B cell (primary cell): Measurements from ENCODE around the gene HOXB6.

Experiments used
- EZH2 ChIP-seq: IDR thresholded peaks from 2 replicates; pipeline ENCODE4 v1.6.1; 2012; ENCODE audit warnings: borderline replicate concordance, low read depth, mild to moderate bottlenecking, moderate library complexity, low read length; ENCODE audit not compliant: insufficient read depth, poor library complexity, severe bottlenecking
- TF ChIP-seq, protein P1 (sequence below): fragments of 200-600 bp; IDR thresholded peaks from one replicate; pipeline ENCODE4 v1.8.0; 2022; ENCODE audit warnings: antibody characterized with exemption, mild to moderate bottlenecking

DNA sequence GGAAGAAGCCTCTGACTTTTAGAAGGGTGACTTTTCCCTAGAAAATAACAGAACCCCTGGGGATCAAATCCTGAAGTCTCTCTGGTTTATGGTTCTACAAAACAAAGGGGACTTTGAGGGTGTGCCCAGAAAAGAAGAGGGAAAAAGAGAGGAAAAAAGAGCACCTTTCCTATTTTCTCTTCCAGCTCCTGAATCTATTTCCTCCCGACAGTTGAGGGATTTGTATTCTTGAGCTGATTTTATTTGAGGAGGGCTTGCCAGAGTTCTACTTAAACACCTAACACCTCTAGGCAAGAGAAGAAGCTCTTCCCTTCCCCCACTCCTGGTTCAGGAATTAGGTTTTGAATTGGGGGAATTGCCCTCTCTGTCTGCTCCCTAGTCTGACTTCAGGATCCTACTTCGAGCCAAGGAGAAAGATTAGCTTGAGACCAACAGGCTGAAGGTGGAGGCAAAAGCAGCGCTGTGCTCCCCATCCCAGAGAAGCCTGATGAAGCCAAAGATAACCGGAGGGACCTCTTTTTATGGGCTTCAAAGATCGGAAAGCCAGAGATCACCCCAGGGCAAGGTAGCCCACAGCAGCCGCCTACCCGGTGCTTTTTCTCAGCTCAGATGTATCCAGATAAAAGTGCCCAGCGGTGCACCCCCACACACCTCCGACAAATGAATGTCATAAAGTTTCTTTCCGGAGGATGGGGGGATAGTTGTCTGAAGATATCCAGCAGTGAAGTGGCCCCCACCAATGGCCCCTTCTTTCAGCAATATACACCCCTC, 15.5 kb downstream of the HOXB6 start:
- no peak for TF ChIP-seq EZH2
- TF ChIP-seq, protein P1, sequence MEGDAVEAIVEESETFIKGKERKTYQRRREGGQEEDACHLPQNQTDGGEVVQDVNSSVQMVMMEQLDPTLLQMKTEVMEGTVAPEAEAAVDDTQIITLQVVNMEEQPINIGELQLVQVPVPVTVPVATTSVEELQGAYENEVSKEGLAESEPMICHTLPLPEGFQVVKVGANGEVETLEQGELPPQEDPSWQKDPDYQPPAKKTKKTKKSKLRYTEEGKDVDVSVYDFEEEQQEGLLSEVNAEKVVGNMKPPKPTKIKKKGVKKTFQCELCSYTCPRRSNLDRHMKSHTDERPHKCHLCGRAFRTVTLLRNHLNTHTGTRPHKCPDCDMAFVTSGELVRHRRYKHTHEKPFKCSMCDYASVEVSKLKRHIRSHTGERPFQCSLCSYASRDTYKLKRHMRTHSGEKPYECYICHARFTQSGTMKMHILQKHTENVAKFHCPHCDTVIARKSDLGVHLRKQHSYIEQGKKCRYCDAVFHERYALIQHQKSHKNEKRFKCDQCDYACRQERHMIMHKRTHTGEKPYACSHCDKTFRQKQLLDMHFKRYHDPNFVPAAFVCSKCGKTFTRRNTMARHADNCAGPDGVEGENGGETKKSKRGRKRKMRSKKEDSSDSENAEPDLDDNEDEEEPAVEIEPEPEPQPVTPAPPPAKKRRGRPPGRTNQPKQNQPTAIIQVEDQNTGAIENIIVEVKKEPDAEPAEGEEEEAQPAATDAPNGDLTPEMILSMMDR = no peak
